ENCODE measurements around the gene VAV3.

Gene VAV3

DNA sequence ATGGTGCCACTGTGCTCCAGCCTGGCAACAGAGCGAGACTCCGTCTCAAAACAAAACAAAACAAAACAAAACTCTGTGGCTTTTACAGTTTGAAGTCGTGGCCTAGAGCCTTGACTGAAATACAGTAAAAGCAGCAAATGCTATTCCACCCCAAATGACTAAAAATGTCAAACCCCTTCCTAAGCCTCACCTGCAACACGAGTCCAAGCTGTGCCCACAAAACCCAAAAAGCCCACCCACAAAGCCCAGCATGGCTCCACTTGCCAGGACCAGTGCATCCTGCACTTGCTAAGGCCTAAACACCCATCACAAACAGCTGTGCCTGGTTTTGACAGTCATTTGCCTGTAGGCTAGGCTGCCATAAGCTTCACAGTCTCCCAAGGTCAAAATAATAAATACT lies 21.3 kb downstream of the VAV3 start:
- DNase-seq: no peak
- Histone ChIP-seq H3K27ac (no peak overlapping the region), H3K27me3 (replicated peaks) (no peaks in the 10 kb centered on the region), H3K4me3 (ENCODE audit: low read depth, low read length) (no peak overlapping the region), H3K36me3 (replicated peaks) (no peaks in the 10 kb centered on the region)
- TF ChIP-seq, protein P1, sequence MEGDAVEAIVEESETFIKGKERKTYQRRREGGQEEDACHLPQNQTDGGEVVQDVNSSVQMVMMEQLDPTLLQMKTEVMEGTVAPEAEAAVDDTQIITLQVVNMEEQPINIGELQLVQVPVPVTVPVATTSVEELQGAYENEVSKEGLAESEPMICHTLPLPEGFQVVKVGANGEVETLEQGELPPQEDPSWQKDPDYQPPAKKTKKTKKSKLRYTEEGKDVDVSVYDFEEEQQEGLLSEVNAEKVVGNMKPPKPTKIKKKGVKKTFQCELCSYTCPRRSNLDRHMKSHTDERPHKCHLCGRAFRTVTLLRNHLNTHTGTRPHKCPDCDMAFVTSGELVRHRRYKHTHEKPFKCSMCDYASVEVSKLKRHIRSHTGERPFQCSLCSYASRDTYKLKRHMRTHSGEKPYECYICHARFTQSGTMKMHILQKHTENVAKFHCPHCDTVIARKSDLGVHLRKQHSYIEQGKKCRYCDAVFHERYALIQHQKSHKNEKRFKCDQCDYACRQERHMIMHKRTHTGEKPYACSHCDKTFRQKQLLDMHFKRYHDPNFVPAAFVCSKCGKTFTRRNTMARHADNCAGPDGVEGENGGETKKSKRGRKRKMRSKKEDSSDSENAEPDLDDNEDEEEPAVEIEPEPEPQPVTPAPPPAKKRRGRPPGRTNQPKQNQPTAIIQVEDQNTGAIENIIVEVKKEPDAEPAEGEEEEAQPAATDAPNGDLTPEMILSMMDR (IDR thresholded peaks at IDR 0.05; ENCODE audit: low read depth, low read length, missing control alignments): no peak
- in situ Hi-C loops (cut with HindIII; ENCODE audit: low pct_ligation_motif_present, low sequenced_read_pairs): no loop called here

DNA sequence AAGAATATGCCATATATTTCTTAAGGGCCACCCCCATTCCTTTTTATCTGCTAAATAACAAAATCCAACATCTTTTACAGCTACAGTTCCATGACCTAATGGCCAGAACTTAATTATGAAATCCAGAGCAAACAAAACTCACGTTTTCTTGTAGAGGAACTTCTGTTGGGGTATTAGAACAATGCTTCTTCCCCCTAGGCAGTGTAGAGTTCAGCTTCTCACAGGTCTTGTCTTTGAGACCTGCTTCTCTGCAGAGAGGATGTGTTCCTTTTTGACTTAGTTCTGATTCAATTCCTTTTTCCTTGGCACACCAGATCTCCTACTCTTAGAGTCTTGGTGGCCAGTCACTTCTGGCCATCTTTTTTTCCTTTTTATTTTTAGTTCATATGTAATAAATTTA lies 22.2 kb downstream of the VAV3 start:
- H3K4me3 ChIP-seq (ENCODE audit: low read depth, low read length): no peak overlapping the region
- no peak overlapping the region for H3K27ac ChIP-seq
- no peak for DNase-seq
- TF ChIP-seq, protein P1 (IDR thresholded peaks at IDR 0.05; ENCODE audit: low read depth, low read length, missing control alignments): no peak
- in situ Hi-C loops (cut with HindIII; ENCODE audit: low pct_ligation_motif_present, low sequenced_read_pairs): no loop called here
- H3K36me3 ChIP-seq (replicated peaks): no peaks in the 10 kb centered on the region
- H3K27me3 ChIP-seq (replicated peaks): no peaks in the 10 kb centered on the region

DNA sequence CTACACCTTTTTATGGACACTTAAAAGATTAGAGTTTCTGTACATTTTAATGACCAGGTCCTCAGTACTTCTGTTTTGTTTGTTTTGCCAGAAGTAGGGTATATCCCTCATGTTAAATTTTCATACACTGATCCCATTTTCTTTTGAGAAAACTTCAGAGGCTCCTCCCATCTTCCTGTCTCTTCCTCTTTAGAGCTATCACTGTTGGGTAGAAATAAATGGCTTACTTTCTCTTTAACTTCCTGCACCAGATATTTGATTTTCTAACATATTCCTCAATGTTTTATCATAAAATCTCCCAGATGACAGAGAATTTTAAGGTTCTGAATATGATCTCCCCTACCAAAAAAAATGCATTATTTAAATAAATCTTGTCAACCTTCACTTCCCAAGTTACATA lies 23.4 kb downstream of the VAV3 start:
- in situ Hi-C loops (cut with HindIII; ENCODE audit: low pct_ligation_motif_present, low sequenced_read_pairs): no loop called here
- Histone ChIP-seq H3K4me3 (ENCODE audit: low read depth, low read length) (no peak overlapping the region), H3K36me3 (replicated peaks) (no peaks in the 10 kb centered on the region), H3K27ac (no peak overlapping the region), H3K27me3 (replicated peaks) (no peaks in the 10 kb centered on the region)
- DNase-seq: no peak
- TF ChIP-seq, protein P1 (IDR thresholded peaks at IDR 0.05; ENCODE audit: low read depth, low read length, missing control alignments): no peak

DNA sequence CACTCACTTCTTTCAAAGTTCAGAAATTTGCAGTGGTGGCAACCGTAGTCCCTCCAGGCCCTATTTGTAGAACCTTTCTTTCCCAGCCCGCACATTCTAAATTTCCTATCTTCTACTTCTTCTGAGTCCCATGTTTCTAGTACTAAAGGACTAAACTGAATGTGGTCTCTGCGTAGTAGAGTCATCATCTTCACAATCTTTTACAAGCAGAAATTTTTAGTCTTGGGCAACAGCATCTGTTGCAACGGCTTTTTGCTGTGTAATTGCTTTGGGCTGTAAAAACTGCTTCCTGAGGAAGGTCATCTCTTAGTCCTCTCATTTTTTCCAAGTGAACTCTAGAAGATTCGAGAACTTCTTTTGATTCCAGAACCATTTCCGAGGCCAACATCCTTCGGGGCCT lies 23.9 kb downstream of the VAV3 start:
- in situ Hi-C loops (cut with HindIII; ENCODE audit: low pct_ligation_motif_present, low sequenced_read_pairs): no loop called here
- TF ChIP-seq, protein P1 (IDR thresholded peaks at IDR 0.05; ENCODE audit: low read depth, low read length, missing control alignments): no peak
- DNase-seq: no peak
- H3K4me3 ChIP-seq (ENCODE audit: low read depth, low read length): no peak overlapping the region
- no peaks in the 10 kb centered on the region for H3K27me3 ChIP-seq (replicated peaks)
- H3K36me3 ChIP-seq (replicated peaks): no peaks in the 10 kb centered on the region
- H3K27ac ChIP-seq: no peak overlapping the region

DNA sequence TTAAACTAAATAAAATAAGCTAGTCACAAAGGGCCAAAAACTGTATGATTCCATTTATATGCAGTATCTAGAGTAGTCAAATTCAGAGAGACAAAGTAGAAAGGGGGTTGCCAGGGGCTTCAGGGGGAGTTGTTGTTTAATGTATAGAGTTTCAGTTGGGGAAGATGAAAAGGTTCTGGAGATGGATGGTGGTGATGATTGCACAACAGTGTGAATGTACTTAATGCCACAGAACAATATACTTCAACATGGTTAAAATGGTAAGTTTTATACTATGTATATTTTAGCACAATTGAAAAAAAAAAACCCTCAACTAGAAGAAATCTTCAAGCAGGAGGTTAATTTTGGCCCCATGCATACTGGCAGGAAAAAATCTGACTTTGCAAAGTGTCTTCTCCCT lies 24.3 kb downstream of the VAV3 start:
- no peaks in the 10 kb centered on the region for H3K36me3 ChIP-seq (replicated peaks)
- TF ChIP-seq, protein P1 (IDR thresholded peaks at IDR 0.05; ENCODE audit: low read depth, low read length, missing control alignments): no peak
- no peak overlapping the region for H3K4me3 ChIP-seq (ENCODE audit: low read depth, low read length)
- in situ Hi-C loops (cut with HindIII; ENCODE audit: low pct_ligation_motif_present, low sequenced_read_pairs): no loop called here
- H3K27ac ChIP-seq: no peak overlapping the region
- DNase-seq: no peak
- H3K27me3 ChIP-seq (replicated peaks): no peaks in the 10 kb centered on the region

DNA sequence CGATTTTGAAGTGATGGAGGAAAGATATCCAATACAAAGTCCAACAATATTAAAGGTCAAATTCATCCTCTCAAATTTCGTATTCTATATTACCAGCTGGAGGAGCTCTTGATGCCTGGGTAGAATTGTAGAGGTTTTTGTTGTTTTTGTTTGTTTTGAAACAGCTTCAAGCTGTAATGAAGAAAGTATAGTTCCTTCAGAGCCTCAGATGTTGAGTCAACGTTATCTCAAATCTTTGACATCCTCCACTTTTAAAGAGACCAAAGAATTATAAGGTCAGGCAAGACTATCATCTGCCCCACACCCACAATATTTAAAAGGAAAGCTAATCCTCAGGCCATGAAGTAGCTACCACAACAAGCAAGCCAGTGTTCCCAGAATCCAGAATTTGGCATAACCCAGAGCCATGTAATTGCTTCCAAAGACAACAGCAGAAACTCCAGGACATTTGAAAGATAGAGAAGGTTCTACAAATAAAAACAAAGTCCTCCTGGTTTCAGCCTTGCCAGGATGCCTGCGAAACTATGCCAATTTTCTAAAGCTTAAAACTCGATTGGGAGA lies 24.9 kb downstream of the VAV3 start:
- Histone ChIP-seq H3K4me3 (ENCODE audit: low read depth, low read length) (no peak overlapping the region), H3K27me3 (replicated peaks) (no peaks in the 10 kb centered on the region), H3K36me3 (replicated peaks) (no peaks in the 10 kb centered on the region), H3K27ac (no peak overlapping the region)
- no peak for DNase-seq
- in situ Hi-C loops (cut with HindIII; ENCODE audit: low pct_ligation_motif_present, low sequenced_read_pairs): no loop called here
- TF ChIP-seq, protein P1 (IDR thresholded peaks at IDR 0.05; ENCODE audit: low read depth, low read length, missing control alignments): no peak
